ENCODE measurements around the gene VKORC1.

DNA sequence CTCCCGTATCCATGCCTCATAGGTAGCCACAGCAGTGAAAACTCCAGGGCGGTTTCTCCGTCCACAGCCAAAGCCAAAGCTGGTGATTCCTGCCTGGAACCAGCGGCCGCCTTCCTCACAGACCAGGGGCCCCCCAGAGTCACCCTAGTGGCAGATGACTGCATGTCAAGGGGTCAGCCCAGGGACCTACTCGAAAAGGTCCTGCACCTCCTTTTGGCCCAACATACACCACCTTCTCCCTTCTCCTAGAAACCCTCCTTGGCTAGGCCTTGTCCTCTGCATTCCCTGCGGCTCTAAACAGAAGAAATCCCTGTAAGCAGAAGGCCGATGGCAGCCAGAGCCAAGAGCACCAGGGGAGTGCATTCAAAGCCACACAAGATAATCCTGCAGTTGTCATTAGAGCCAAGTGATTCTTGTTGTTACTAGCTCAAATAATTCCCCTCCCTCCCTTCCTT, 49.1 kb upstream of the VKORC1 start:
- TF ChIP-seq, protein P1, sequence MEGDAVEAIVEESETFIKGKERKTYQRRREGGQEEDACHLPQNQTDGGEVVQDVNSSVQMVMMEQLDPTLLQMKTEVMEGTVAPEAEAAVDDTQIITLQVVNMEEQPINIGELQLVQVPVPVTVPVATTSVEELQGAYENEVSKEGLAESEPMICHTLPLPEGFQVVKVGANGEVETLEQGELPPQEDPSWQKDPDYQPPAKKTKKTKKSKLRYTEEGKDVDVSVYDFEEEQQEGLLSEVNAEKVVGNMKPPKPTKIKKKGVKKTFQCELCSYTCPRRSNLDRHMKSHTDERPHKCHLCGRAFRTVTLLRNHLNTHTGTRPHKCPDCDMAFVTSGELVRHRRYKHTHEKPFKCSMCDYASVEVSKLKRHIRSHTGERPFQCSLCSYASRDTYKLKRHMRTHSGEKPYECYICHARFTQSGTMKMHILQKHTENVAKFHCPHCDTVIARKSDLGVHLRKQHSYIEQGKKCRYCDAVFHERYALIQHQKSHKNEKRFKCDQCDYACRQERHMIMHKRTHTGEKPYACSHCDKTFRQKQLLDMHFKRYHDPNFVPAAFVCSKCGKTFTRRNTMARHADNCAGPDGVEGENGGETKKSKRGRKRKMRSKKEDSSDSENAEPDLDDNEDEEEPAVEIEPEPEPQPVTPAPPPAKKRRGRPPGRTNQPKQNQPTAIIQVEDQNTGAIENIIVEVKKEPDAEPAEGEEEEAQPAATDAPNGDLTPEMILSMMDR (IDR thresholded peaks at IDR 0.05), result no peak
- TF ChIP-seq ZFX (IDR thresholded peaks at IDR 0.05; ENCODE audit: borderline replicate concordance), result no peak

All from 22Rv1 (cell line).